Thymus (tissue), 11 donors: ENCODE results near the gene AMN. TPM values are rescaled to one million over a fixed set of nuclear protein-coding genes. Genes with fewer than 3 reads are reported as not detected.
"Not testable (repeated sequence)": the region's sequence is repeated elsewhere in the genome, so short reads cannot be mapped to it uniquely, and the experiment has no call there.

Experiments
- DNase-seq, 9 donors: peaks; one replicate each; pipeline ENCODE4 v3.0.0-alpha.2; 2013; ENCODE audit warnings: low spot score in 9 of 9, low read depth in 6 of 9, missing footprints in 1 of 9
- H3K27ac ChIP-seq, 2 donors: one replicate each; pipeline ENCODE4 v1.5.1; 2013; ENCODE audit warnings: control low read depth in 1 of 2, low read depth in 1 of 2, low read length in 1 of 2, mild to moderate bottlenecking in 1 of 2, moderate library complexity in 1 of 2
- H3K27me3 ChIP-seq, 2 donors: one replicate each; pipeline ENCODE4 v1.5.1; 2013; ENCODE audit warnings: low read length in 1 of 2; ENCODE audit not compliant: control insufficient read depth in 2 of 2, insufficient read depth in 1 of 2
- H3K36me3 ChIP-seq, 2 donors: one replicate each; pipeline ENCODE4 v1.5.1; 2013; ENCODE audit warnings: low read length in 1 of 2, mild to moderate bottlenecking in 1 of 2, moderate library complexity in 1 of 2; ENCODE audit not compliant: control insufficient read depth in 2 of 2, insufficient read depth in 2 of 2
- H3K4me1 ChIP-seq, 2 donors: one replicate each; pipeline ENCODE4 v1.5.1; 2013; ENCODE audit warnings: low read length in 2 of 2; ENCODE audit not compliant: control insufficient read depth in 2 of 2, insufficient read depth in 2 of 2
- H3K4me3 ChIP-seq, 2 donors: one replicate each; pipeline ENCODE4 v1.5.1; 2013; ENCODE audit warnings: low read length in 2 of 2, control low read depth in 1 of 2, mild to moderate bottlenecking in 1 of 2
- H3K9me3 ChIP-seq, 2 donors: one replicate each; pipeline ENCODE4 v1.5.1; 2013; ENCODE audit warnings: low read length in 1 of 2, mild to moderate bottlenecking in 1 of 2; ENCODE audit not compliant: control insufficient read depth in 2 of 2, insufficient read depth in 1 of 2
- WGBS: extraction: QIAGEN DNeasy Blood & Tissue Kit; methylation state at CpG from one replicate; pipeline ENCODE4 v1.1.7; 2013; 5-methylcytosine and 5-hydroxymethylcytosine counted together
- polyA plus RNA-seq: library from polyadenylated mRNA; stranded (reverse); fragments of 200-250 nt; gene quantifications from one replicate; pipeline ENCODE4 v1.2.3, GENCODE V29; 2013
- total RNA-seq: library from RNA; stranded (reverse); fragments of 120-200 nt; gene quantifications from one replicate; pipeline ENCODE4 v1.2.4, GENCODE V29; 2013
- donor health status: healthy.

Gene AMN
- total and polyA plus RNA-seq, 2 donors = 2.0 to 3.5 TPM

DNA sequence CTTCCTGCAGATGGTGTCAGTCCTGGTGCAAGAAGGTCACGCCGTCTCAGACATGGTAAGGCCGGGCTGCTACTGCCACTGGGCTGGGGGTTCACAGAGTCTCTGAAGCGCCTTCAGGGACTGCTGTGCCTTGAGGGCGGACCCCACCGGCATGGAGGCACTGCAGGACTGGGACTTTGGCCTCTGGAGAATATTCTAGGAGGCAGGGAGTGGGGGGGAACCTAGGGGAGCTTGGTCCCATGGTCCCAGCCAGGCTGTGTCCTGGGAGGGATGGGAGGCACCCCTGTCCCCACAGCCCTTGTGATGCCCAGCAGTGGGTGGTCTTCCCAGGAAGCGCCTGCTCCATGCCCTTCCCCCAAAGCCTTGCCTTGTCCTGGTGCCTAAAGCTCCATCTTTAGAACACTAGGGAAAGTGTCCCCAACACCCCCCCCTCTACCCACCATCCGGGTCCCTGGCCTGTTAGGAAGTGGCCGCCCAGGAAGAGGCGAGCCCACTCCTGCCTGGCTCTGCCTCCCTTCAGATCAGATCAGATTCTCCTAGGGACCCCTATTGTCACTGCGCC is 1.5 kb downstream of the AMN start:
- no peaks in the 10 kb centered on the region for H3K36me3 ChIP-seq
- no peak for DNase-seq
- no peak overlapping the region for H3K27ac ChIP-seq
- H3K4me1 ChIP-seq = peaks cover 6 to 21% of the 10 kb centered on the region in 2 donors
- H3K27me3 ChIP-seq = peaks cover 65 to 85% of the 10 kb centered on the region in 2 donors
- WGBS = 58% methylated on average over 11 of the region's 11 CpGs
- peaks cover 0 to 12% of the 10 kb centered on the region in 2 donors for H3K9me3 ChIP-seq
- no peak overlapping the region for H3K4me3 ChIP-seq

DNA sequence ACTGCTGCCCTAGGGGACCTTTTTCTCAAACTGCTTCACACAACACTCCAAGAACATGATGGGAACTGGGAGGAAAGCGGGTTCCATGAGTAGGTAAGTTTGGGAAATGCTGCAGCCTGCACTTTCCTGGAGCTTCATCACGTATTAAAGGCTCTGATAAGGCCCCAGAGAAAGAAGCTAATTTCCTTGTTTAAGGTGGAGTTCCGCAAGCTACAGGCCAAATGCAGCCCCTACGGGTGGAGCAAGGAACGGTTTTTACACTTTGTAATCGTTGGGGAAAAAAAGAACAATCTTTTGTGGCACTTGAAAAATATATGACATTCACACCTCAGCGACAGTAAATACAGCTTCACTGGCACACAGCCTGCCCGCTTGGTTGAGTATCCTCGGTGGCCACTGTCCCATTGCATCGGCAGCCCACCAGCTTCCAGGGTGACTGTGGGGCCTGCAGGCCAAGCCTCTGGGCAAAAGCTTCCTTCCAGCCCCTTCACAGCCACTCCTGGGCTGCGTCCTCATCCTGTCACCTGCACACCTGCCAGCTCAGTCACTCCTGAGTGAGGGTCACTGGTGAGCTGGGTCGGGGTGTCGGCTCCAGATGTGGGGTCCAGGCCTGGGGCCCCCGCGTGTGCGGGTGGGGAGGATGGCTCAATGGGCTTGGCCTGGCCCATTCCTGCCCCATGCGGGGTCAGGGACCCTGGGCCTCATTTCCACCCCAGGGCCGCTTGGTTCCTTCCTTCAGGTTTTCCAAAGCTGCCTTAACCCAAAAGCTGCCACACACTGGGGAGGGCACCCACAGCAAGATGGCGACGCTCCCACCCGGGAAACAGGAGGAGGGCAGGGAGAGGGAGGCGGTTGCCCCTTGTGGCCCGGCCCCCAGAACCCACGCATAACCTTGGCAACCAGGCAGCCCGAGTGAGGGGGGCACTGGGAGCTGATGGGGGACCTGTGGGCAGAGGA is 2.4 kb downstream of the AMN start:
- no peak overlapping the region for H3K4me3 ChIP-seq
- H3K9me3 ChIP-seq = peaks cover 0 to 12% of the 10 kb centered on the region in 2 donors
- no peak overlapping the region for H3K27ac ChIP-seq
- peaks cover 74 to 95% of the 10 kb centered on the region in 2 donors for H3K27me3 ChIP-seq
- H3K36me3 ChIP-seq = no peaks in the 10 kb centered on the region
- 93% methylated on average over 25 of the region's 25 CpGs for WGBS
- DNase-seq = no peak
- H3K4me1 ChIP-seq = peaks cover 12 to 27% of the 10 kb centered on the region in 2 donors

DNA sequence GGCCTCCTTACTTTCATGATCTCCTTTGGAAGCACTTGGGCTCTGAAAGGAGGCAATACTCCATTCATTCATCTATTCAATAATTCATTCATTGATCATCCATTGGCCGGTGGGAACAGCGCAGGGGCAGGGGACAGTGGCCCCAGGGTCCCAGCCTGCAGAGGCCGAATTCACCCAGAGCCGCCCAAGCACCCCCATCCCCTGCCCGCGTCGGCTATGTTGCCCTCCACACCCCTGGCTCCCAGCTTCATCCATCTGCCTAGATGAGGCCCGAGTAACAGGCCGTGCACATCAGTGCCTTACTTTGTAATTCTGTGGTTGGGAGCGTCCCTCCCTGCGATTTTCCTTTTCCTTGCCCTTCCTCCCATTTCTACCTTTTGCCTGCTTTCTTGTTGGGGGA is 3.2 kb downstream of the AMN start:
- H3K4me1 ChIP-seq = peaks cover 12 to 27% of the 10 kb centered on the region in 2 donors
- no peaks in the 10 kb centered on the region for H3K36me3 ChIP-seq
- WGBS = 89% methylated on average over 11 of the region's 11 CpGs
- H3K27ac ChIP-seq = no peak overlapping the region
- DNase-seq = no peak
- H3K27me3 ChIP-seq = peaks cover 80 to 99% of the 10 kb centered on the region in 2 donors
- H3K4me3 ChIP-seq = no peak overlapping the region
- H3K9me3 ChIP-seq = peaks cover 0 to 12% of the 10 kb centered on the region in 2 donors

DNA sequence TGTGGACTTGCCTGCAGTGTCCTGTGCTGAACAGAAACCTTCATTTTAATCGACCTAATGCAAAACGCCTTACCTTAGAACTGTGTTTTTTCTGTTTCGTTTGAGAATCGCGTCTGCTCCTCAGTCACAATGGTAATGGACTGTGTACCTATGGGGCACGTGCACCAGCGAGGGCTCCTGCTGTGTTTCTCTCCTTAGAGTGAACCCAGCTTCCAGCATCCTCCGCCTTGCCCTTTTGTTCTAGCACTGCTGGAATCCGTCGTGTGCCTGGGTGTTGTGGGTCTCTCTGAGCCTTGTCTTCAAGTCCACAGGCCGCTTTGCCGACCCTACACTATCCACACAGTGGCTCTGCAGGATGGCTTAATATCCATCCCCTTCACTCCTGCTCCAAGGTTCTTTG is 3.6 kb downstream of the AMN start:
- peaks cover 81 to 99% of the 10 kb centered on the region in 2 donors for H3K27me3 ChIP-seq
- peaks cover 0 to 12% of the 10 kb centered on the region in 2 donors for H3K9me3 ChIP-seq
- no peak for DNase-seq
- no peak overlapping the region for H3K4me3 ChIP-seq
- H3K27ac ChIP-seq = no peak overlapping the region
- peaks cover 12 to 27% of the 10 kb centered on the region in 2 donors for H3K4me1 ChIP-seq
- no peaks in the 10 kb centered on the region for H3K36me3 ChIP-seq
- WGBS = 79% methylated on average over 12 of the region's 12 CpGs

DNA sequence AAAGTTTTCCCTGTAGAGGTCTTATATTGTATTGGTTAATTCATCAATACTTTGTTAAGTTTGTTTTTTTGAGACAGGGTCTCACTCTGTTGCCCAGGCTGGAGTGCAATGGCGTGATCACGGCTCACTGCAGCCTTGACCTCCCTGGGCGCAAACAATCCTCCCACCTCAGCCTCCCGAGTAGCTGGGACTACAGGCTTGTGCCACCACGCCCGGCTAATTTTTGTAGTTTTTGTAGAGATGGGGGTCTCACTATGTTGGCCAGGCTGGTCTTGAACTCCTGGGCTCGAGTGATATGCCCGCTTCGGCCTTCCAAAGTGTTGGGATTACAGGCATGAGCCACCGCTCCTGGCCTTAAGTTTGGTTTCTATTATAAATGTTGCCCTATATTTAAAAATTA is 4.4 kb downstream of the AMN start:
- H3K27me3 ChIP-seq = peaks cover 86 to 99% of the 10 kb centered on the region in 2 donors
- H3K36me3 ChIP-seq, DNase-seq, H3K27ac ChIP-seq, H3K4me3 ChIP-seq: not testable (repeated sequence)
- WGBS = 97% methylated on average over 10 of the region's 10 CpGs
- peaks cover 12 to 27% of the 10 kb centered on the region in 2 donors for H3K4me1 ChIP-seq
- peaks cover 0 to 12% of the 10 kb centered on the region in 2 donors for H3K9me3 ChIP-seq

DNA sequence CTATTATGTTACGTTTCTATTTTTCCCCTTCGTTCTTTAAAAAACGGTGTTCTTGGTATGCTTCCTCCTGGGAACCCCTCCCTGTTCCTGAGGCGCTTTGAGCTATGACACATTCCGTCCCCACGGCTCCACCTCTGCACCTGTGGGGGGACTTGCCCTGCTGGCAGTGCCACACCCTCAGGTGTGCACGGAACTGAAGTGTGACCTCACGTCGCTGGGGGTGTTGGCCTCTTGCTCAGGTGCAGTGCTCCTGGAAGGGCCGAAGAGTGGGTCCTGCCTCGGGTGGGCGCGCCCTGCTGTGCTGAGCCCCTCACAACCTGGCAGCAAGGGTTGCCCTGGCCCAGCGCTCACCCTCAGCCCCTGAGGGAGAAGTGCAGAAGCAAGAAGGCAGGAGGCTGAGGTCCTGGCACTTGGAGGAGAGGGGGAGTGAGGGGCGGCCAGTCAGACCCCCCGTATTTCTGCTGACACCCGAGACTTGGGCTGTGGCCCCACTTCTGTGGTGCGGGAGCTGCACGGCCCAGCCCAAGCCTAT is 4.9 kb downstream of the AMN start:
- H3K4me1 ChIP-seq = peaks cover 12 to 27% of the 10 kb centered on the region in 2 donors
- H3K27me3 ChIP-seq = peaks cover 80 to 98% of the 10 kb centered on the region in 2 donors
- peaks cover 0 to 12% of the 10 kb centered on the region in 2 donors for H3K9me3 ChIP-seq
- H3K36me3 ChIP-seq = no peaks in the 10 kb centered on the region
- H3K27ac ChIP-seq = peak overlapping the region in 1 of 2 donors; percentile 26
- 54% methylated on average over 19 of the region's 19 CpGs for WGBS
- DNase-seq = no peak
- H3K4me3 ChIP-seq = no peak overlapping the region

DNA sequence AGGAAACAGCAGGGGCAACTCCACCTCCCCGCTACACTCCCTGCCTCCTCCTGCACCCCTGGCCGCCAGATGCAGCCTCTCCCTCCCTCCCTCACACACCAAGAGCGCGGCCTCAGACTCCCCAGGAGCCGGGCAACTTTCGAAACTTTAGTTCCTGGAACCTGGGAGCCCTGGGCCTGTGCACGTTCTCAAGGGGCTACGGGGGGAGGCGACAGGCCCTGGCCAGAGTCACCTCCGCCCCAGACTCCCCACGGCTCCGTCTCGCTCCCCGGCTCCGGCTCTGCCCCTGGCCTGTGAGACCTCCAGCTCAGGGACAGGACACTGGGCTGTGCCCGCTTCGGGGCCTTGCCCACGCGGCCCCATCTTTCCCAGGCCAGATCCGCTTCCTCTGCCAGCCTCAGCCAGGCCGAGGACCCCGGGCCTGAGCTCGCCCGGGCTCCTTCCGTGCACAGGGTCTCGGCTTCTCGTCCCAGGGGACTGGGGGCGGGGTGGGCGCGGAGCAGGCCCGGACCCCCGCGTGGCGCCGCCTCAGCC is 5.5 kb downstream of the AMN start:
- peaks cover 0 to 12% of the 10 kb centered on the region in 2 donors for H3K9me3 ChIP-seq
- peaks cover 75 to 94% of the 10 kb centered on the region in 2 donors for H3K27me3 ChIP-seq
- no peak for DNase-seq
- 2% methylated on average over 35 of the region's 35 CpGs for WGBS
- no peaks in the 10 kb centered on the region for H3K36me3 ChIP-seq
- H3K27ac ChIP-seq = peak overlapping the region in 1 of 2 donors; percentile 54
- H3K4me3 ChIP-seq = peak overlapping the region; percentile 37 to 65
- H3K4me1 ChIP-seq = peaks cover 12 to 23% of the 10 kb centered on the region in 2 donors

DNA sequence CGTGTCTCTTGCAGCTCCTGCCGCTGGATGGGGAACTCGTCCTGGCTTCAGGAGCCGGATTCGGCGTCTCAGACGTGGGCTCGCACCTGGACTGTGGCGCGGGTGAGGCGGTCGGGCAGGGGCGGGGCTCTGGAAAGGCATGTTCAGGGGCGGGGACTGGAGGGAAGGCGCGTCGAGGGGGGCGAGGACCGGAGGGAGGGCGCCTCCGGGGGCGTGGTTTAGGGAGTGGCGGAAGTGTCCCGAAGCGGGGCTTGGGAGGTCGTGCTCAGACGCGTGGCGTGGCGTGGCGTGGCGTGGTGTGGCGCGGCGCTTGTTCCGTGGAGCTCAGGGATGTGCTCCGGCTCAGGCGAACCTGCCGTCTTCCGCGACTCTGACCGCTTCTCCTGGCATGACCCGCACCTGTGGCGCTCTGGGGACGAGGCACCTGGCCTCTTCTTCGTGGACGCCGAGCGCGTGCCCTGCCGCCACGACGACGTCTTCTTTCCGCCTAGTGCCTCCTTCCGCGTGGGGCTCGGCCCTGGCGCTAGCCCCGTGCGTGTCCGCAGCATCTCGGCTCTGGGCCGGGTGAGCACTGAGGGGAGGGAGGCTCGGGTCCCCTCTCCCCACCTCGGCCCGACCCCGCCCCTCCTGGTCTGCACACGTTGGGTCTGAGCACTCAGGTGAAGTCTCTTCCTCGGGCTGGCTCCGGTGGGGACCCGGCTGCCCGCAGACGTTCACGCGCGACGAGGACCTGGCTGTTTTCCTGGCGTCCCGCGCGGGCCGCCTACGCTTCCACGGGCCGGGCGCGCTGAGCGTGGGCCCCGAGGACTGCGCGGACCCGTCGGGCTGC is 6.2 kb downstream of the AMN start:
- peak; percentile 43 to 93 (median 82) for DNase-seq
- H3K27me3 ChIP-seq = peaks cover 68 to 87% of the 10 kb centered on the region in 2 donors
- 3% methylated on average over 94 of the region's 94 CpGs for WGBS

More for the DNA sequence above, 6.2 kb downstream of the AMN start:
- peak overlapping the region in 1 of 2 donors; percentile 54 for H3K27ac ChIP-seq
- H3K9me3 ChIP-seq = peaks cover 0 to 12% of the 10 kb centered on the region in 2 donors
- peaks cover 12 to 21% of the 10 kb centered on the region in 2 donors for H3K4me1 ChIP-seq
- peak overlapping the region; percentile 37 to 65 for H3K4me3 ChIP-seq
- no peaks in the 10 kb centered on the region for H3K36me3 ChIP-seq
